GM18508 (cell line): ENCODE data around the gene GNLY.

Experiments used
- ATAC-seq: cut with Tn5 transposase; IDR thresholded peaks from one replicate; pipeline ENCODE4 v1.9.1; 2021; ENCODE audit warnings: moderate number of reproducible peaks; ENCODE audit not compliant: insufficient read depth, unreplicated experiment

Gene GNLY

GRCh38 chr2:85741211-85741832 is 47.2 kb downstream of the GNLY start:
- no peak for ATAC-seq

GRCh38 chr2:85741833-85742455 is 47.8 kb downstream of the GNLY start:
- ATAC-seq: no peak

GRCh38 chr2:85743304-85743978 is 49.3 kb downstream of the GNLY start:
- ATAC-seq: no peak

GRCh38 chr2:85744055-85744454 is 49.9 kb downstream of the GNLY start:
- no peak for ATAC-seq

- no peak for ATAC-seq
These were observed 50.8 kb downstream of the GNLY start for GRCh38 chr2:85744741-85745601.

- no peak for ATAC-seq
These were observed 51.5 kb downstream of the GNLY start for GRCh38 chr2:85745619-85746018.

GRCh38 chr2:85746321-85747004 is 52.3 kb downstream of the GNLY start:
- ATAC-seq: no peak

- no peak for ATAC-seq
These were observed 53.3 kb downstream of the GNLY start for GRCh38 chr2:85747441-85747840.

- ATAC-seq: no peak
These were observed 54.0 kb downstream of the GNLY start for GRCh38 chr2:85748039-85748734.
